Activated CD8-positive, alpha-beta memory T cell treated with anti-CD3 and anti-CD28 coated beads, Interleukin-2, amount 50 U/mL, for 24 hours (primary cell): ENCODE data around the gene PAGE4.
A peak's percentile ranks its signal among the peaks of the same experiment; 100 is the strongest.

Experiments
- DNase-seq: peaks from one replicate; pipeline ENCODE4 v3.0.0-alpha.2; 2020; ENCODE audit errors: extremely low read depth

Gene PAGE4

GRCh38 chrX:49876750-49877149 is 47.6 kb downstream of the PAGE4 start:
- DNase-seq, result no peak

GRCh38 chrX:49877397-49878101 is 48.4 kb downstream of the PAGE4 start:
- DNase-seq, result no peak

GRCh38 chrX:49878128-49878833 is 49.2 kb downstream of the PAGE4 start:
- DNase-seq, result no peak

- DNase-seq, result peak; percentile 23
These were observed 49.9 kb downstream of the PAGE4 start, which contains the start of gene USP27X for GRCh38 chrX:49878834-49879655. Gene USP27X, plus strand, starts transcription at chrX:49879484. Its CDS starts 824 bp downstream, at chrX:49880308.

GRCh38 chrX:49879656-49880277 is 50.7 kb downstream of the PAGE4 start:
- DNase-seq, result no peak

DNA sequence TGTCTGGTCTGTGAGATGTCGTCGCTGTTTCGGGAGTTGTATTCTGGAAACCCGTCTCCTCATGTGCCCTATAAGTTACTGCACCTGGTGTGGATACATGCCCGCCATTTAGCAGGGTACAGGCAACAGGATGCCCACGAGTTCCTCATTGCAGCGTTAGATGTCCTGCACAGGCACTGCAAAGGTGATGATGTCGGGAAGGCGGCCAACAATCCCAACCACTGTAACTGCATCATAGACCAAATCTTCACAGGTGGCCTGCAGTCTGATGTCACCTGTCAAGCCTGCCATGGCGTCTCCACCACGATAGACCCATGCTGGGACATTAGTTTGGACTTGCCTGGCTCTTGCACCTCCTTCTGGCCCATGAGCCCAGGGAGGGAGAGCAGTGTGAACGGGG is 51.6 kb downstream of the PAGE4 start:
- no peak for DNase-seq
